RWPE2 (cell line): ENCODE data around the gene NCAPH2.
A peak's percentile ranks its signal among the peaks of the same experiment; 100 is the strongest.

ENCODE experiments used
- ATAC-seq: fragments of 200-7000 bp; cut with Tn5 transposase; 3 replicates; pipeline ENCODE4 v1.9.1; 2021; ENCODE audit warnings: low read depth
- DNase-seq: peaks from one replicate; pipeline ENCODE4 v3.0.0-alpha.2; 2020; ENCODE audit warnings: low spot score
- H3K27ac ChIP-seq: fragments of 450-650 bp; 2 replicates; pipeline ENCODE4 v1.5.1; 2017; ENCODE audit warnings: mild to moderate bottlenecking; ENCODE audit not compliant: poor library complexity, severe bottlenecking
- H3K27me3 ChIP-seq: fragments of 250-450 bp; sonication (Bioruptor Pico); 2 replicates; pipeline ENCODE4 v1.5.1; 2021; ENCODE audit warnings: mild to moderate bottlenecking, moderate library complexity; ENCODE audit not compliant: insufficient read depth, poor library complexity, severe bottlenecking
- H3K36me3 ChIP-seq: fragments of 250-450 bp; sonication (Bioruptor Pico); 2 replicates; pipeline ENCODE4 v1.5.1; 2020; ENCODE audit warnings: low read depth, mild to moderate bottlenecking, moderate library complexity
- H3K4me1 ChIP-seq: fragments of 250-450 bp; sonication (Bioruptor Pico); 2 replicates; pipeline ENCODE4 v1.5.1; 2021; ENCODE audit warnings: mild to moderate bottlenecking, moderate library complexity; ENCODE audit not compliant: insufficient read depth, poor library complexity, severe bottlenecking
- H3K4me3 ChIP-seq: fragments of 250-450 bp; sonication (Bioruptor Pico); 2 replicates; pipeline ENCODE4 v1.5.1; 2021; ENCODE audit warnings: mild to moderate bottlenecking, moderate library complexity; ENCODE audit not compliant: severe bottlenecking
- H3K9me3 ChIP-seq: fragments of 250-450 bp; sonication (Bioruptor Pico); 2 replicates; pipeline ENCODE4 v1.5.1; 2021; ENCODE audit warnings: mild to moderate bottlenecking, moderate library complexity; ENCODE audit not compliant: severe bottlenecking
- TF ChIP-seq, protein P1 (sequence below): fragments of 450-650 bp; IDR thresholded peaks from one replicate; pipeline ENCODE4 v1.5.1; 2017; ENCODE audit warnings: mild to moderate bottlenecking, moderate library complexity; ENCODE audit not compliant: poor library complexity, severe bottlenecking

Gene NCAPH2

DNA sequence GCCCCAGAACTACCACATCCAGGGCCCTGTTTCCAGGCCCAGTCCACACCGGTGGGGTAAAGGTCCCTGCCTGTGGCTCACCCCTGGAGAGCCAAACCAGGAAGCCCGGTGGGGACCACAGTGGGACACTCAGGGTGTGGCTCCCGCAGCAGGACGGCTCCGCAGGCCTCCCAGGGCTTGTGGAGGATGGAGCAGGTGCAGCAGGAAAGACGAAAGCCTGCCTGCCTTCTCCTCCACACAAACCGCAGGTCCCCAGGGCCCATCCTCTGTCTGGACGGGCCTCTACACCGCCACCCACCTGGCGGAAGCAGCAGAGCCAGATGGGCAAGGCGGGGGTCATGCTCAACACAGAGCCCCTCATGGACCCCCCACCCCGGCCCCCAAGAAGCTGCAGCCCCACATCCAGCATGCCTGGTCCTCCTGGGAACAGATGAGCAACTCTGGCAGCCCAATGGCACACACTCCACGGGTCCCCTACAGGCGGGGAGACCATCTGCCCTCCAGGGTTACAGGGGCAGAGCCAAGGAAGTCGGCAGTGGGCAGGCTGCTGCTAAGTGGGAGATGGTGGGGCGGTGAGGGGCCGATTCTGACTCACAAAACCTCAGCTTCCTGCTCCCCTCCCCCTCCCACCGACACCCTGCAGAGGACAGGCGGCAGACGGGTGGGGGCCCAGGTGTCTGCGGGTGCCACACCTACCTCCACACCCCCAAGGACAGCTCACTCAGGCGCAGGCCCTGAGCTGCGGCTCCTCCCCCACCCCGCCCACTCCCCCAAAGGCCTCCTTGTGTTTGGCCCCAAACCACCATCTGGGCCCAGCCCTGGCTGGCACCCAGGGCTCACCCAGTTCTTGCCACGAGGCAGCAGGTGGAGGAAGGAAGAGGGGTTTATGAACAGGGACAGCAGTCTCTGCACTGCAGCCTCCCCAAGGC is 38.4 kb upstream of the NCAPH2 start:
- H3K27me3 ChIP-seq, result no peaks in the 10 kb centered on the region
- H3K27ac ChIP-seq, result peak overlapping the region; percentile 62
- peaks cover 27% of the 10 kb centered on the region for H3K36me3 ChIP-seq
- peak; percentile 85 for ATAC-seq
- H3K4me3 ChIP-seq, result no peak overlapping the region
- peaks cover 24% of the 10 kb centered on the region for H3K4me1 ChIP-seq
- DNase-seq, result peak; percentile 93
- no peaks in the 10 kb centered on the region for H3K9me3 ChIP-seq
- TF ChIP-seq, protein P1, sequence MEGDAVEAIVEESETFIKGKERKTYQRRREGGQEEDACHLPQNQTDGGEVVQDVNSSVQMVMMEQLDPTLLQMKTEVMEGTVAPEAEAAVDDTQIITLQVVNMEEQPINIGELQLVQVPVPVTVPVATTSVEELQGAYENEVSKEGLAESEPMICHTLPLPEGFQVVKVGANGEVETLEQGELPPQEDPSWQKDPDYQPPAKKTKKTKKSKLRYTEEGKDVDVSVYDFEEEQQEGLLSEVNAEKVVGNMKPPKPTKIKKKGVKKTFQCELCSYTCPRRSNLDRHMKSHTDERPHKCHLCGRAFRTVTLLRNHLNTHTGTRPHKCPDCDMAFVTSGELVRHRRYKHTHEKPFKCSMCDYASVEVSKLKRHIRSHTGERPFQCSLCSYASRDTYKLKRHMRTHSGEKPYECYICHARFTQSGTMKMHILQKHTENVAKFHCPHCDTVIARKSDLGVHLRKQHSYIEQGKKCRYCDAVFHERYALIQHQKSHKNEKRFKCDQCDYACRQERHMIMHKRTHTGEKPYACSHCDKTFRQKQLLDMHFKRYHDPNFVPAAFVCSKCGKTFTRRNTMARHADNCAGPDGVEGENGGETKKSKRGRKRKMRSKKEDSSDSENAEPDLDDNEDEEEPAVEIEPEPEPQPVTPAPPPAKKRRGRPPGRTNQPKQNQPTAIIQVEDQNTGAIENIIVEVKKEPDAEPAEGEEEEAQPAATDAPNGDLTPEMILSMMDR, result no peak

DNA sequence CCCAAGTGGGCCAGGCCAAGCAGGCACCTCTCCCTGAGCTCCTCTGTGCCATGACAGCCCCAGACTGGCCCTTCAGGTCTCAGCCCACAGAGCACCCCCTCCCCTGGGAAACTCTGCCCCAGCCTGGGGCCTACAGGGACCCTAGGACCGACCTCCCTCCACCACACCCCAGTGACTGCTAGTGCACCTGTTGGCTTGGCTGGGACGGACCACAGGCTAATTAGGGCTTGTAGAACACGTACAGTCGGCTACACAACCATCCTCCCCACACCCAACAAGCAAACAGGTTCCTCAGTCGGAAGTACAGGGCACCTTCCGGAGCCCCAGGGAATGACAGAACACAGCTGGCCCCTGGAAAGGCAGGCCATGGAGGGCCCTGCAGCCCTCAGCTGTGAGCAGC is 37.5 kb upstream of the NCAPH2 start:
- H3K4me3 ChIP-seq, result no peak overlapping the region
- TF ChIP-seq, protein P1, result no peak
- H3K4me1 ChIP-seq, result peaks cover 24% of the 10 kb centered on the region
- peak overlapping the region; percentile 62 for H3K27ac ChIP-seq
- ATAC-seq, result no peak
- peaks cover 18% of the 10 kb centered on the region for H3K36me3 ChIP-seq
- no peaks in the 10 kb centered on the region for H3K27me3 ChIP-seq
- no peak for DNase-seq
- H3K9me3 ChIP-seq, result no peaks in the 10 kb centered on the region

DNA sequence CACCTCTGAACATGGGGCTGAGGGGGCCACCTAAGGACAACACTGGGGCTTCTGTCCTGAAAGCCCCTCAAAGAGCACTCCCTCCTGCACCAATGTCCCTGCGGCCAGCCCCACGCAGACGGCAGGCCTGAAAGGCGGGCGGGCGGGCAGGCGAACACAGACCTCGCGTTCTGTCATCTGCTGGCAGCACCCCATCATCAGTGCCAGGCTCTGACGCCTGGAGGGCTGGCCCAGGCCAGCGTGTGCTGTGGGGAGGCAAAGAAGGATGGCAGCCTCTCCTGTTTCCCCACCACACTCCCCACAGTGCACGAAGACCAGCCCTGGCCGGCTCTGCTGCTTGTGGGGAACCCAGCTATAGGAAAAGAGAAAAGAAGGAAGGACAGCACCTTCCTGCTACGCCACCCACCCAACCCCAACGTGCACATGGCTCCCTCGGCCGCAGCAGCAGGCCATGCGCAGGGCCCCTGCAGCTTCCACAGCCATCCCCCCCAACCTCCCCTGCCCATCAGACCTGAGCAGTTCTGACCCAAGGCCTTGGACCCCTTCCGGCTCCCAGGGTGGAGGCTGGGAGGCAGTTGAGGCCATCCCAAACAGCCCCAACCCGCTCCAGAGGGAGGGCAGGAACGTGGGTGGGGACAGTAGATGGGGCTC is 36.7 kb upstream of the NCAPH2 start:
- peak overlapping the region; percentile 62 for H3K27ac ChIP-seq
- TF ChIP-seq, protein P1, result no peak
- no peak for DNase-seq
- no peaks in the 10 kb centered on the region for H3K9me3 ChIP-seq
- H3K4me1 ChIP-seq, result peaks cover 24% of the 10 kb centered on the region
- peaks cover 10% of the 10 kb centered on the region for H3K36me3 ChIP-seq
- no peak for ATAC-seq
- no peak overlapping the region for H3K4me3 ChIP-seq
- no peaks in the 10 kb centered on the region for H3K27me3 ChIP-seq

DNA sequence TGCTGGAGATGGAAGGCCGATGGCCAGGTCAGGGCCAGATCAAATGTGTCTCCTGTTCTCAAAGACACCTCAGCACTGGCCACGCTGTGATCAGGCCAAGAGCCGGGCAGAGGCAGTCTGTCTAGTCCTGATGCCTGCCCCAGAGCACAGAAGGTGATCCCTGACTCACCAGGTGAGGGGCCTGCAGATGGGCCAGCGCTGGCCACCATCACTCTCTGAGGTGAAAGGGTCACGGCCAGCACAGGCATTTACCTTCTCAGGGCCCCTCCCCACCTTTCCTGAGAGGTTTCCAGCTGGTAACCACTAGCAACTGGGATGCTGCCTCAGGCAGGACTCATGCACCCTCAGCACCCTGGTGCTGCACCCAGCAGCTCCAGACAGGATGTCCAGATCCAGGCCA is 36.1 kb upstream of the NCAPH2 start:
- Histone ChIP-seq H3K4me1 (peaks cover 31% of the 10 kb centered on the region), H3K36me3 (peaks cover 4% of the 10 kb centered on the region; the same call in 1 of the 2 replicates), H3K9me3 (no peaks in the 10 kb centered on the region), H3K4me3 (no peak overlapping the region), H3K27ac (peak overlapping the region; percentile 62), H3K27me3 (no peaks in the 10 kb centered on the region)
- DNase-seq, result no peak
- no peak for ATAC-seq
- TF ChIP-seq, protein P1, result no peak
